HG02642 (cell line): ENCODE data around the gene EOLA1.
"Not testable (repeated sequence)": the region's sequence is repeated elsewhere in the genome, so short reads cannot be mapped to it uniquely, and the experiment has no call there.

ENCODE experiments used
- ATAC-seq: cut with Tn5 transposase; IDR thresholded peaks from one replicate; pipeline ENCODE4 v1.9.1; 2021; ENCODE audit warnings: mild to moderate bottlenecking; ENCODE audit not compliant: unreplicated experiment, poor library complexity

Gene EOLA1

DNA sequence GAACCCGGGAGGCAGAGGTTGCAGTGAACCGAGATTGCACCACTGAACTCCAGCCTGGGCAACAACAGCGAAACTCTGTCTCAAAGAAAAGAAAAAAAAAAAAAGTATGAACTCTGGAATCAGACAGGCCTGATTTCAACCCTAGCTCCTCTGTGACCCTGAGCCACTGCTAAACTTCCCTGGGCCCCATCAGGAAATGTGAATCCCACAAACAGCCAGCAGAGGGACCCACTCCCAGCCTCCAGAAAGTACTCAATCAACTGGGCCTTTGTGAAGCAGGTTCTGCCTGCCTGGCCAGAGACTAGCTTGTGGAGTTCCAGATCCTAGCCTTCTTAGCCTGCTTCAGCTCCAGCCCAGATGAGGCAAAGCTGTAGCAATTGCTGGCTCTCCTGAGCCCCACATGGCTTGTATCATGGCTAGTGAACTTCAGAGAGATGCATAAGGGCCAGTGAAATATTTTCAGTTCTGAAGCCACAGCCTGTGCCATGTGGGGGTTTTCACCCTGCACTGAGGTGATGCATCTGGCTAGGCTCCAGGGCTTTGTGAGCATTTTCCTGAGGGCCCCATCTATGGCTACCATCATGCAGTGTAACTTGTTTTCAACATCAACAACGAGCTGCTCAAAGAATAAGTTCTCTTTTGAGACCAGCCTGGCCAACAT, 28.5 kb upstream of the EOLA1 start:
- peak; percentile 85 for ATAC-seq

DNA sequence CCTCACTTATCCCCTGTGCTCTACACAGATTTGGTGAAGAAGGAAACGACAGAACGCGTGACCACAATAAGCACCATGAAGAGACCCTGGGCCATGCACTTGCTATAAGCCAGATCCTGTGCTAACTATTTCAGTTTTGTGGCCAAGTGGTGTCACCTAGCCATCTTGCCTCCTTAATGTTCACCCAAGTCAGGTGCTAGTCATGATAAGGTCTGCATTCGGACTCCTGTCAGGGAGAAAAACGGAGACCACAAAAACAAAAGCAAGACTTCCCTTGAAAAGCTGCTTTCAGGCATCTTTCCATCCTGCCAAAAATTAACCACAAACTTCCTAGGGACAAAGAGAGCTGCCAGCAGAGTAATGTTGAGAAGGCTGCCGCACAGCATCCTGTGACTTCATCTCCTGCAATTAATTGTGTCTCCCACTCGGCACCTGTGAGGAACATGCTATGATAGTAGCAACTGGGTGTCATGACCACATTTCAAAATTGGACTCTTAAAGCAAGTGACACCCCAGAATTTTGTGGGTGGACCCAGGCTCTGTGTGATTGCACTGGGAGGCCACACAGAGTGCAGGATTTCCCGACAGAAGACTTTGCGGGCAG, 26.9 kb upstream of the EOLA1 start:
- no peak for ATAC-seq

DNA sequence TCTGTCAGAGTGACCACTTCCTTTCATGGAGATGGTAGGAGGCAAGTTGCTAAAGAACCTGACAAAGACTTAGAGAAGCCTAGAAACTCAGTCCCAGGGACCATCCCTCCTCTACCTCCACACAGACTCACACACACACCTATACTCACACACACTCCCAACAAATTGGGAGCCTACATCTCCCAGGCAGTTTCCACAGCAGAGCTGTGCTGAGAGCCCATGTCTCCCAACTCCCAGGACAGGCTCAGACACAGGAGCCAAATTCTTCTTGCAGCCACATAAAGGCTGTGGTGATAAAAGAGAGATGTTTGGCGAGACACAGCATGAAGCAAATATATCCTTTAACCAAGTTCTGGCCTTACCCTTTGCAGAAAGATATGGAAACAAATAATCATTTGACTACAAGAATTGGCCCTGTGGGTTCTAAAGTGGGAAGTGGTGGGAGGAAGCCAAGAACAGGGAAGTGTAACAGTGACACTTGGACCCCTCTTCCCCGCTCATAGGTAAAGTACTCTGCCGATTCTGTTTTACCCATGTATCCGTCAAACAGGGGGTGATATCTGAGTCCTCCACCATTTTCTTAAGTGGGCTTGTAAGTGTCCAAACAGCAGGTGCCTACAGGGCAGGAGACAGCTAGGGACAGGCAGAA, 24.7 kb upstream of the EOLA1 start:
- ATAC-seq, result no peak

DNA sequence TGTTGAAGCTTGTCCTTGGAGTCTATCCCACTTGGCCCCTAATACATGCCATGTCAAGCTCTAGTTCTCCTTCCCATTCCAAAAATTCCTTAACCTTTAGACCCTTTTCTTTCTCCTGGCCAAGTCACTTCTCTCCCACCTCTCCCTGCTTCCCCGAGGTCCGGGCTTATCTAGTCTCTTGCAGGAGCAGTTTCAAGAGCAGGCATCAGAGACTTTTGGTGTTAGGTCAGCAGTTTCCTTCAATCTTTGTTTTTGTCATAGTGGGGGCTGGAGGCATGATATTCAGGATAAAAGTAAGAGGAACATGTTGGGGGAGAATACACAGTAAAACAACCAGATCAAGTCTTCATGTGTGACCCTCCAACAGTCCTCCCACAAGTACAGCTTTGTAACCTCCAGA, 24.2 kb upstream of the EOLA1 start:
- ATAC-seq, result no peak

DNA sequence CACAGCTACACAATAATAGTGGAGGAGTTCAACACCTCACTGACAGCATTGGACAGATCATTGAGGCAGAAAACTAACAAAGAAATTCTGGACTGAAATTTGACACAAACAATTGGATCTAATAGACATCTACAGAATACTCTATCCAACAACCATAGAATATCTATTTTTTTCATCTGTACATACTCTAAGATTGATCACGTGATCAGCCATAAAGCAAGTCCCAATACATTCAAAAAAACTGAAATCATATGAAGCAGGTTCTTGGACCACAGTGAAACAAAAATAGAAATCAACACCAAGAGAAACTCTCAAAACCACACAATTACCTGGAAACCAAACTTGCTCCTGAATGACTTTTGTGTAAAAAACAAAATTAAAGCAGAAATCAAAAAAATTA, 23.5 kb upstream of the EOLA1 start:
- no peak for ATAC-seq

DNA sequence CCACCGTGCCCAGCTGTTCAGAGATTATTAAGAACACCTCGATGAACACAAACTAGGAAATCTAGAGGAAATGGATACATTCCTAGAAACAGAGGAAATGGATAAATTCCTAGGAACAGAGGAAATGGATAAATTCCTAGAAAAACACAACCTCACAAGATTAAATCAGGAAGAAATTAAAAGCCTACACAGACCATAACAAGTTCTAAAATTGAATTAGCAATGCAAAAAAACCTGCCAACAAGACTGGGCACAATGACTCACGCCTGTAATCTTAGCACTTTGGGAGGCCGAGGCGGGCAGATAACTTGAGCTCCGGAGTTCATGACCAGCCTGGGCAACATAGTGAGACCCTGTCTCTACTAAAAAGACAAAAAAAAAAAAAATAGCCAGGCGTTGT, 22.6 kb upstream of the EOLA1 start:
- no peak for ATAC-seq

DNA sequence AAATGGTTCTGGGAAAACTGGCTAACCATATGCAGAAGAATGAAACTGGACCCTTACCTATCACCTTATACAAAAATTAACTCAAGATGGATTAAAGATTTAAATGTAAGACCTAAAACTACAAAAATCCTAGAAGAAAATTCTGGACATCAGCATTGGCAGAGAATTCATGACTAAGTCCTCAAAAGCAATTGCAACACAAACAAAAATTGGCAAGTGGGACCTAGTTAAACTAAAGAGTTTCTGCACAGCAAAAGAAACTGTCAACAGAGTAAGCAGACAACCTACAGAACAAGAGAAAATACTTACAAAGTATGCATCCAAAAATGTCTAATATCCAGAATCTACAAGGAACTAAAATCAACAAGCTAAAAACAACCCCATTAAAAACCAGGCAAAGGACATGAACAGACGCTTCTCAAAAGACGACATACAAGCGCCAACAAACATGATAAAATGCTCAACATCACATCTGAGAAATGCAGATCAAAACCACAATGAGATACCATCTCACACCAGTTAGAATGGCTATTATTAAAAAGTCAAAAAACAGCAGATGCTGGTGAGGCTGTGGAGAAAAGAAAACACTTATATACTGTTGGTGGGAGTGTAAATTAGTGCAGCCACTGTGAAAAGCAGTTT, 20.1 kb upstream of the EOLA1 start:
- ATAC-seq, result not testable (repeated sequence)

DNA sequence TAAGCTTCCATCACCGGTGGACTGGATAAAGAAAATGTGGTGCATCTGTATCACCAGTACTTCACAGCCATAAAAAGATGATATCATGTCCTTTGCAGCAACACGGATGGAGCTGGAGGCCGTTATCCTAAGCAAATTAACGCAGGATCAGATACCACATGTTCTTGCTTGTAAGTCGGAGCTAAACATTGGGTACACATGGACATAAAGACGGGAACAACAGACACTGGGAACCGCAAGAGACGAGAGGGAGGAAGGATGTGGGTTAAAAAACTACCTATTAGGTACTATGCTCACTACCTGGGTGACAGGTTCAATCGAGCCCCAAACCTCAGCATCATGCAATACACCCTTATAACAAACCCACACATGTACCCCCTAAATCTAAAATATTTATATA, 19.4 kb upstream of the EOLA1 start:
- ATAC-seq, result no peak

DNA sequence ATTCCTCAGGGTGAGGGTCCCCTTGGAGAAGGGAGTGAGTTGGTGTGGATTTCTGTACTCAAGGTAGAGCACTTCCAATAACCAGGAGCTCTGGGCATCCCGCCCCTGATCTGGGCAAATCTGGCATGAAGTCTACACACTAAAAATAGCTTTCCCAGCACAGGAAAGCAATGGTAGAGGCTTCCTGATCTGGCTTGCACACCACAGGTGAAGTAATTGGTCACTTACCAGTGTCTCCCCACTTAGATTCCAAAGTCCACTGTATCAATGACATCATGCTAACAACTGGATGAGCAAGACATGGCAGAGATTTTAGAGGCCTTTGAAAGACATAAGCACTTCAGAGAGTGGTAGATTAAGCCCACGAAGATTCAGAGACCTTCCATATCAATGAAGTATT, 17.9 kb upstream of the EOLA1 start:
- ATAC-seq, result no peak

DNA sequence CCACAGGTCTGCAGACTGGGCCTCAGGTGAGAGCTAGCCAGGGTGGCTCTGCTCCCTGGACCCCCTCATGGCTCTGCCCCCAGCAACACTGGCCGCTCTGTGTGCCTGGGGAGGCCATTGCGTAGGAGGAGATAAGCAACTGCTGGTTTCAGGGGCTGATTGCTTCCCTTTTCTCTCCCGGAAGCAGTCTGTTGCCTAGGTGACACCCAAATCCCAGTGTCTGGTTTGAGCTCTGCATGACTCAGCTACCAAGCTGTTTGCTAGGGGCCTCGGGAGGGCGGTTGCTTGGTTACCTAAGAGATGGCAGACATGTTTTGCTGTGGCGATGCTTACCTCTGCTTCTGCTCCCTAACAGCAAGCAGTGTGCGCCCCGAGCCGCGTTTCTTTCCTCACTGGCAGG, 15.4 kb upstream of the EOLA1 start:
- peak; percentile 94 for ATAC-seq

DNA sequence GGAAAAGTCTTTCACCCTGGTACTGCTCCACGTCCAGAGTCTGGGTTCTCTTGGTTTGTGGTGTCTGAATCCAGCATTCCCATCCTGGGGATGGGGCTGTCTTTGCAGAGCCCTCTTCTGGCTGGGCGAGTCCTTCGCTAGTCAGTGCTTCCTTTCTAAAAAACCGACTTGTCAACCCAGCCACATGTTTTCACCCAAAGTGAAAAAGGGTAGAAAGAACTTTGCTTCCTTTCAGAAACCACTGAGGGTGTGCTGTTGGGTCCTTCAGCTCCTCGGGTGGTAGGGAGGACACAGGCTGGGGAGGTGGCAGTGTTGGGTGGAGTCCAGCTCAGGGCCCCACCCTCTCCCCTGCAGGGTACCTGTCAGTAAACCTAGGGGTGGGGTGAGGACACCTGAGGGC, 14.9 kb upstream of the EOLA1 start:
- ATAC-seq, result peak; percentile 45

DNA sequence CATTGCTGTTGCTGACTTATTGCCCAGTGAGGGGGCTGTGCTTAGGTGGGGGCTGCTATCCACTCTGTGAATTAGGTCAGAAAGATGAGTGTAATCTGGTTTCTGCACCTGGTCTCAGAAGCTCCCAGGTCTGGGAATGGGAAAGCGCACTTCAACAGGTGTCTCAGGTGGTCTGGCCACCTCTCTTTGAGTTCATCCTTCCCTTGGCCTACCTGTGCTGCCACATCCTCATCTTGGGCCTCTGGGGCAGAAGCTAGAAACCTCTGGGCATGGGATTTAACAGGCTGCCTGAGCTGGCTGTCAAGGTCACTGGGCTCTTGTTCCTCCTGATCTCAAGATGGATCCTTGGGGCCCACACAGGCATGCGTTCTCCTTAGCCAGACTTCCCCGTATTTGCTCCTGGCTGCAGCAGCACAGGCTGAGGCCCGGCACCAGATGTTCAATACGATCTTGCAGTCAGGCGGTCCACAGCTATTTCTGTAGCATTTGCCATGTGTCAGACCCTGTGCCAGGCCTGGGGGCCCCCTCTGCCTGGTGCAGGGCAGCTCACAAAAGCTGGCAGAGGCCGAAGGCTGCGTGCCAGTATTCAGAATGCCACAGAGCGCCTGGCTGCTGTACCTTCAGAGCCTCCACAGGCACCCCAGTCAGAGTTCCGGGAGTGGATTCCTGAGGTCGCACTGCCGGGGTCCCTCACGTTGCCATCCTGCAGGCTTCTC, 14.3 kb upstream of the EOLA1 start:
- ATAC-seq, result not testable (repeated sequence)

DNA sequence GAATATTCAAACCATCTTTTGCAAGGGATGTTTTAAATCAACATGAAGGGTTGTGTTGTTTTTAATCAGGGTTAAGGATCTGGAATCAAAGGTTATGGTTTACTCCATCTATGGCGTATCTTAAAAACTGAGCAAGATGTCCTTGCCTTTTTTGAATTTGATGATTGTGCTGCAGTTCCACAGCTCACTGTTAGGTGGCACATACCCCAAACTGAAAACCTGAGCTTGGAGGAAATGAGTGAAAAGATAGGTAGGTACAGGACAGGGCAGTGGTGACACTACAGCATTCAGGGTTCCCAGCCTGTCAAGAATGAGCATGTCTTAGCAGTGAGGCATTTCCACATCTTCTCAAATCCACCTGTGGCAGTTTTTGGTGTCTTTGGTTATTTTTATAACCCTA, 13.1 kb upstream of the EOLA1 start:
- ATAC-seq, result peak; percentile 23

DNA sequence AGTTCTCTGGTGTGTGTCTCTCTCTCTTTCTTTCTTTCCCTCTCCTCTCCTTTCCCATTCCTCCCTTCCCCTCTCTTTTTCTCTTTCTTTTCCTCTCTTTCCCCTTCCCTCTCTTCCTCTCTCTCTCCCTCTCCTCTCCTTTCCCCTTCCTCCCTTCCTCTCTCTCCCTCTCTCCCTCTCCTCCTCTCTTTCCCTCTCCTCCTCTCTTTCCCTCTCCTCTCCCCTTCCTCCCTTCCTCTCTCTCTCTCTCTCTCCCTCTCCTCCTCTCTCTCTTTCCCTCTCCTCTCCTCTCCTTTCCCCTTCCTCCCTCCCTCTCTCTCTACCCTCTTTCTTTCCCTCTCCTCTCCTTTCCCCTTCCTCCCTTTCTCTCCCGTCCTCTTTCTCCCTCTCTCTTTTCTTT, 12.4 kb upstream of the EOLA1 start:
- no peak for ATAC-seq

DNA sequence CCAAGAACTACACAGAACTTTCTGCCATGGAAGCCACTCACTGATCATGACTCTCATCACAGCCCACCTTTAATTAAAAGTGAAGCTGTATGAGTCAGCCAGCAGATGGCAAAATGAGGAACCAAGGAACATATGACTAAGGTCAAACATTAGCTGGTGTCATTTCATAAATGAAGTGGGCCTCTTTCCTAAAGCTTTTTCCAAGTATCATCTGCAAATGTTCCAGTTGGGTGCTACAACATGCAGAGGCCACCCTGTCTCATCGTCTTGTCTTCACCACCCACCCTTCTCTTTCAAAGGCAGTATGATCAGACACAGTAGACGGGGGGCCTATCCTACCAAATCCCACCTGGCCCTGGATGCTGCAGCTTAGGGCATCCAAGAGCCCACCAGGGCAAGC, 9.2 kb upstream of the EOLA1 start:
- peak; percentile 71 for ATAC-seq

DNA sequence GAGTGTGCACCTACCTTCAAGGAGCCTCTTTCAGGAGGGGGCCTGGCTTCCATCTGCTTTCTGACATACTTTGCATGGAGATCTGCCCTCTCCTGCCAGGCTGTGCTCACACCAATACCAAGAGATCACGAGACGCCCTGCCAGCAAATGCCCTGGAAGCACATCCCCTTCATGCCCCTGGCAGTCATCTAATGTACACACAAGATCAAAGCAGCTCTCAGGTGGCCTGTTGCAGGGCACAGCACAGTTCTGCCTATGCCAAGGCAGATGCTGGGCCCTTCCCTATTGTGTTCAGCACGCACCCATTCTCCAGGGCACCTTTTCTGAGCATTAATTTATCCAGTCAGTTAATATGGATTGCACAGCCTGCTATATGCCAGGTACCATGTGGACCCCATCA, 7.9 kb upstream of the EOLA1 start:
- not testable (repeated sequence) for ATAC-seq

DNA sequence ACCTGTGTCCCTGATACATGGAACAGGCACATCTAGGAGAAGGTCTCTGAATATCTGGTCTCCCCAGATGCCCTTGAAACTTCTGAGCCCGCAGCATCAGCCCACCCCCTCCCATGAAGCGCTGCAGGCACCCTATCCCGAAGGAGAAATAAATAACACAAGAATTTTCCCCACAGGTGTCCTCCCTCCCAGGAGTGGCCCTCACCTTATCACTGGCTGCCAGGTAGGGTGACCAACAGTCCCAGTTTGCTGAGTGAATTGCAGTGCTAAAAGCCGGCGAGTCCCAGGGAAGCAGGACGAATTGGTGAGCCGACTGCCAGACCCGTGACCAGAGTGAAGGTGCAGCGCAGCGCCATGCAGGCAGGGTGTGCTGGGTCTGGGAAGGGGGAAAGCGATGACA, 6.8 kb upstream of the EOLA1 start:
- not testable (repeated sequence) for ATAC-seq

DNA sequence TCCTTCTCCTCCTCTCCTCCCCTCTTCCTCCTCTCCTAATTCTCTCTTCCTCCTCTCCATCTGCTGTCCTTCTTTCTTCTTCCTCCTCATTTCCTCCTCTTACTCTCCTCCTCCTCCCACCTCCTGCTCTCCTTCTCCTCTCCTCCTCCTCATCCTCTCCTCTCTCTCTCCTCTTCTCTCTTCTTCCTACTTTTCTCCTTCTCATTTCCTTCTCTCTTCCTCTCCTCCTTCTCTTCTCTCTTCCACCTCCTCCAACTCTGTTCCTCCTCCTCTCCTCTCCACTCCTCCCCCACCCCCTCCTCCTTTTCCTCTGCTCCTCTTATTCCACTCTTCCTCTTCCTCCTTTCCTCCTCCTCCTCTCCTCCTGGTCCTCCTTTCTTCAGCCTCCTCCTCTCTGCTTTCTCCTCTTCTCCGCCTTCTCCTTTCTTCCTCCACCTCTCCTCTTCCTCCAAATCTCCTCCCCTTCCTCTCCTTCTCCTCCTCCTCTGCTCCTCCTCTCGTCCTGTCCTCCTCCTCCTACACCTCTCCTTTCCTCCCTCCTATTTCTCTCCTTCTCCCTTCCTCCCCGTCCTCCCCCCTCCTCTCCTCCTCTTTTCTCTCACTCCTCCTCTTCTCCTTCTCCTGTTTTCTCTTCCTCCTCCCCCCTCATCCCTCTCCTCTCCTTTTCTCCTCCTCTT, 5.7 kb upstream of the EOLA1 start:
- ATAC-seq, result not testable (repeated sequence)

DNA sequence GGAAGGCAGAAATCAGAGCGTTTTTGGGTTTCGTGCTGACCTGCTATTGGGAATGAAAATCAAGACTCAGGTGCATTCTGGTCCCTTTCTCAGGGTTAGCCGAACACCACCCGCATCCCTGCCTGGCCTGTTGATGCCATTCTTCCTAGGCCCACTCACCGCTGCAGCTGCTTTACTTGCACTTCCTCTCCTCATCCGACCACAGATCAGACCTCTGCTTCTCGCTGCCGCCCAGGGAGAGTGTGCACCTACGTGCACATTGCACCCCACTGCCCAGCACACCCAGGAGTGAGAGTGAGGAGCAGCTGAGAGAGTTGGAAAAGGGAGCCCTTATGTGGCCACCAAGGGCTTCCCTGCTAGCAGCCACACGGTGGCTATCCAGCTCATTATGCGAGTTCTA, 3.3 kb upstream of the EOLA1 start:
- not testable (repeated sequence) for ATAC-seq
